Measurements from ENCODE around the gene ANKS6.

DNA sequence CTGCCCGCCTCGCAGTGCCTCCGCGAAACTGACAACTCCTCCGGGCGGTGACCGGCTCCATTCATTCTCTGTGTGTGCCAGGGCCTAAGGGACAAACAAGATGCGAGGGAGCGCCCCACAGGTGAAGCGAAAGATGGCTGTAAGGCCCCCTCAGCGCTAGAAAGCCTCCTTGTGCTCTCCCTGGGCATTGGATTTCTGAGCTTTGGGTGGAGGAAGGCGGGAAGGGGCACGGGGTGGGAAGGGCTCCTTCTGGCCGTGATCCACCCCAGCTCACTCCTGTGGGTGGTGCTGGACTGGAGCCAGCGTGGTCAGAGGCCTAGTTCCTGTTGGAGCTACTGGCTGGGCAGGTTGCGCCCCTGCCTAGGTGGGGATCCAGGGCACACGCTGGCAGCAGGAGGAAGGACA, 12.1 kb upstream of the ANKS6 start:
- TF ChIP-seq SIN3A (IDR thresholded peaks at IDR 0.05; ENCODE audit: borderline replicate concordance, insufficient read depth, low read depth, low read length) (no peak), POLR2AphosphoS5 (IDR thresholded peaks at IDR 0.05; ENCODE audit: low read depth, low read length) (no peak), TCF7L2 (IDR thresholded peaks at IDR 0.05; ENCODE audit: low read depth, low read length) (no peak)
- TF ChIP-seq, protein P1, sequence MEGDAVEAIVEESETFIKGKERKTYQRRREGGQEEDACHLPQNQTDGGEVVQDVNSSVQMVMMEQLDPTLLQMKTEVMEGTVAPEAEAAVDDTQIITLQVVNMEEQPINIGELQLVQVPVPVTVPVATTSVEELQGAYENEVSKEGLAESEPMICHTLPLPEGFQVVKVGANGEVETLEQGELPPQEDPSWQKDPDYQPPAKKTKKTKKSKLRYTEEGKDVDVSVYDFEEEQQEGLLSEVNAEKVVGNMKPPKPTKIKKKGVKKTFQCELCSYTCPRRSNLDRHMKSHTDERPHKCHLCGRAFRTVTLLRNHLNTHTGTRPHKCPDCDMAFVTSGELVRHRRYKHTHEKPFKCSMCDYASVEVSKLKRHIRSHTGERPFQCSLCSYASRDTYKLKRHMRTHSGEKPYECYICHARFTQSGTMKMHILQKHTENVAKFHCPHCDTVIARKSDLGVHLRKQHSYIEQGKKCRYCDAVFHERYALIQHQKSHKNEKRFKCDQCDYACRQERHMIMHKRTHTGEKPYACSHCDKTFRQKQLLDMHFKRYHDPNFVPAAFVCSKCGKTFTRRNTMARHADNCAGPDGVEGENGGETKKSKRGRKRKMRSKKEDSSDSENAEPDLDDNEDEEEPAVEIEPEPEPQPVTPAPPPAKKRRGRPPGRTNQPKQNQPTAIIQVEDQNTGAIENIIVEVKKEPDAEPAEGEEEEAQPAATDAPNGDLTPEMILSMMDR (IDR thresholded peaks at IDR 0.05), result no peak
- TF ChIP-seq, protein P2, sequence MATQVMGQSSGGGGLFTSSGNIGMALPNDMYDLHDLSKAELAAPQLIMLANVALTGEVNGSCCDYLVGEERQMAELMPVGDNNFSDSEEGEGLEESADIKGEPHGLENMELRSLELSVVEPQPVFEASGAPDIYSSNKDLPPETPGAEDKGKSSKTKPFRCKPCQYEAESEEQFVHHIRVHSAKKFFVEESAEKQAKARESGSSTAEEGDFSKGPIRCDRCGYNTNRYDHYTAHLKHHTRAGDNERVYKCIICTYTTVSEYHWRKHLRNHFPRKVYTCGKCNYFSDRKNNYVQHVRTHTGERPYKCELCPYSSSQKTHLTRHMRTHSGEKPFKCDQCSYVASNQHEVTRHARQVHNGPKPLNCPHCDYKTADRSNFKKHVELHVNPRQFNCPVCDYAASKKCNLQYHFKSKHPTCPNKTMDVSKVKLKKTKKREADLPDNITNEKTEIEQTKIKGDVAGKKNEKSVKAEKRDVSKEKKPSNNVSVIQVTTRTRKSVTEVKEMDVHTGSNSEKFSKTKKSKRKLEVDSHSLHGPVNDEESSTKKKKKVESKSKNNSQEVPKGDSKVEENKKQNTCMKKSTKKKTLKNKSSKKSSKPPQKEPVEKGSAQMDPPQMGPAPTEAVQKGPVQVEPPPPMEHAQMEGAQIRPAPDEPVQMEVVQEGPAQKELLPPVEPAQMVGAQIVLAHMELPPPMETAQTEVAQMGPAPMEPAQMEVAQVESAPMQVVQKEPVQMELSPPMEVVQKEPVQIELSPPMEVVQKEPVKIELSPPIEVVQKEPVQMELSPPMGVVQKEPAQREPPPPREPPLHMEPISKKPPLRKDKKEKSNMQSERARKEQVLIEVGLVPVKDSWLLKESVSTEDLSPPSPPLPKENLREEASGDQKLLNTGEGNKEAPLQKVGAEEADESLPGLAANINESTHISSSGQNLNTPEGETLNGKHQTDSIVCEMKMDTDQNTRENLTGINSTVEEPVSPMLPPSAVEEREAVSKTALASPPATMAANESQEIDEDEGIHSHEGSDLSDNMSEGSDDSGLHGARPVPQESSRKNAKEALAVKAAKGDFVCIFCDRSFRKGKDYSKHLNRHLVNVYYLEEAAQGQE (IDR thresholded peaks at IDR 0.05; ENCODE audit: insufficient read depth in 1 of 2, low read depth in 2 of 2, low read length in 1 of 2), result no peak
